HG02798 (cell line): ENCODE measurements around the gene AP2S1.
"Not testable (repeated sequence)": the region's sequence is repeated elsewhere in the genome, so short reads cannot be mapped to it uniquely, and the experiment has no call there.

ENCODE experiments used
- ATAC-seq: cut with Tn5 transposase; IDR thresholded peaks from one replicate; pipeline ENCODE4 v1.9.1; 2021; ENCODE audit warnings: mild to moderate bottlenecking; ENCODE audit not compliant: unreplicated experiment, poor library complexity

Gene AP2S1

GRCh38 chr19:46812977-46813838 is 37.4 kb downstream of the AP2S1 start:
- ATAC-seq: no peak

- ATAC-seq: no peak
These were observed 40.9 kb downstream of the AP2S1 start for GRCh38 chr19:46809534-46810272.

GRCh38 chr19:46806656-46807055 is 44.0 kb downstream of the AP2S1 start:
- ATAC-seq: no peak

GRCh38 chr19:46804432-46804831 is 46.2 kb downstream of the AP2S1 start:
- ATAC-seq: not testable (repeated sequence)

GRCh38 chr19:46803555-46803954 is 47.1 kb downstream of the AP2S1 start:
- ATAC-seq: no peak

- ATAC-seq: no peak
These were observed 48.5 kb downstream of the AP2S1 start for GRCh38 chr19:46802152-46802551.

- no peak for ATAC-seq
These were observed 51.9 kb downstream of the AP2S1 start for GRCh38 chr19:46798713-46799112.

GRCh38 chr19:46797881-46798280 is 52.8 kb downstream of the AP2S1 start:
- no peak for ATAC-seq

- ATAC-seq: no peak
These were observed 58.7 kb downstream of the AP2S1 start for GRCh38 chr19:46791944-46792343.

- no peak for ATAC-seq
These were observed 61.3 kb downstream of the AP2S1 start for GRCh38 chr19:46789371-46789770.

- no peak for ATAC-seq
These were observed 61.7 kb downstream of the AP2S1 start for GRCh38 chr19:46788968-46789338.

- ATAC-seq: peak; percentile 69
These were observed 62.2 kb downstream of the AP2S1 start, which contains the start of gene SLC1A5 for GRCh38 chr19:46788262-46788967. Gene SLC1A5 (minus strand): TSS chr19:46788594. CDS start chr19:46787965, 629 bp downstream.
